GM19043 (cell line): ENCODE results near the gene EEF2K.

ENCODE experiments used
- ATAC-seq: cut with Tn5 transposase; IDR thresholded peaks from one replicate; pipeline ENCODE4 v1.9.1; 2021; ENCODE audit warnings: low read depth; ENCODE audit not compliant: unreplicated experiment

EEF2K gene

DNA sequence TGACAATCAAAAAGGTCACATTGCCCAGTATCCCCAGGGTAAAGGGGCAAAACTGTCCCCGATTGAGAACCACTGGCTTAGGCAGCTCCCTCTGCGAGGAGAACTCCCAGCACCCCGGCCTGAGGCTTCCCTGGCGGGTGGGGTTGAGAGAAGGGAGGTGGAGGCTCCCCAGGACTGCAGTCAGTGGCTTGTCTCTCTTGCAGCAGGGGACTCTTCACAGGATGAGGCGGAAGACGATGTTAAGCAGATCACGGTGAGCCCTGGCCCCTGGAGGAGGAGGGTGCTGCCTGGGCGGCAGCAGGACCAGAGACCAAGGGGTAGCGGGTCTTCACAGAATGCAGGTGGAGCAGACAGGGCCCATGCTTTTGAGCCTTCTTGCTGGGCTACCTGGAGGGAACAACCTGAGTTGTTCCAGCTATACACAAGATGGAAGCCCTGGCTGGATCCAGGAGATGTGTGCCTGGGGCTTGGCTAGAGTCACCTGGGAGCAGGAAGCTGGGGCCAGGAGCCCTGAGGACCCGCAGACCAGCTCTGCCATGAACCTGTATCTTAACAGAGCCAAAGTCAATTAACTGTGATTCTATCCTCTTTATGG is 107.9 kb downstream of the EEF2K start:
- ATAC-seq, result no peak

- no peak for ATAC-seq
These were observed 108.9 kb downstream of the EEF2K start for GRCh38 chr16:22314661-22315626.

- ATAC-seq, result no peak
These were observed 109.9 kb downstream of the EEF2K start for GRCh38 chr16:22315979-22316378.

DNA sequence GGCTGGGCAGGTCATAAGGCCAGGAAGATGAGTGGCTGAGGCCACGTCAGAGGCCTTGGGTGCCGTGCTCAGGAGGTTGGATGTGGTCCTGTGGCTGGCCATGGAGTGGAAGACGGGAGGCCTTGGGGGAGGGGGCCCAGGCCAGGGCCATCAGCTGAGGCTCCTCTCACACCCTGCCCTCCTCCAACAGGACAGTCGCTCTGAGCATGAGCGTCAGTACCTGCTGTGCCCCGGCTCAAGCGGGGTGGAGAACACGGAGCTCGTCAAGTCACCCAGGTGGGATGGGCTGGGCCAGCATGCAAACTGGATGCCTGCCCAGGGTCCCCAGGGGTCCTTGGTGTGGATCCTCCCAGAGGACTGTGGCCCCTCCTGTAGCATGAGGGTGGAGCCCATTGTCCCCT is 110.3 kb downstream of the EEF2K start:
- ATAC-seq, result no peak

DNA sequence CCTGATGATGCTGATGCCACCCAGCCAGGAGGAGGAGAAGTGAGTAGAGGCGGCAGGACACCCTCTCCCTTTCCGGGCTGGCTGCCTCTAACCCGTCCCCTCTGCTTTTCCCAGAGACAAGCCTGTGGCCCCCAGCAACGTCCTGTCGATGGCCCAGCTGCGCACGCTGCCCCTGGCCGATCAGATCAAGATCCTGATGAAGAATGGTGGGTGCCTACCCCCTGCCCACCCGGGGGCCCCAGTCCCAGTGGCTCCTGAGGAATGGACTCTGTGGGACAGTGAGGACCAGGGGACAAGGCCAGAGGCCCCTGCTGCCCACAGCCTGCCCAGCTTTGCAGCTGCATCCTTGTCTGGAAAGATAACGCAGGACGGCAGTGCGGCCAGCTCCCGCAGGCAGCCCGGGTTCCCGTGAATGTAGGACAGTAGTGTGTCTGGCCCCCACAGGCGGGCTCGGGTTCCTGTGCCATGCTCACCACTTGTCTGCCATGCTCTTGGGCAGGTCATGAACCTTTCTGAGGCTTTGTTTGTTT is 111.0 kb downstream of the EEF2K start:
- ATAC-seq, result no peak

- no peak for ATAC-seq
These were observed 111.5 kb downstream of the EEF2K start for GRCh38 chr16:22317625-22318024.

- ATAC-seq, result no peak
These were observed 112.7 kb downstream of the EEF2K start for GRCh38 chr16:22318690-22319358.

DNA sequence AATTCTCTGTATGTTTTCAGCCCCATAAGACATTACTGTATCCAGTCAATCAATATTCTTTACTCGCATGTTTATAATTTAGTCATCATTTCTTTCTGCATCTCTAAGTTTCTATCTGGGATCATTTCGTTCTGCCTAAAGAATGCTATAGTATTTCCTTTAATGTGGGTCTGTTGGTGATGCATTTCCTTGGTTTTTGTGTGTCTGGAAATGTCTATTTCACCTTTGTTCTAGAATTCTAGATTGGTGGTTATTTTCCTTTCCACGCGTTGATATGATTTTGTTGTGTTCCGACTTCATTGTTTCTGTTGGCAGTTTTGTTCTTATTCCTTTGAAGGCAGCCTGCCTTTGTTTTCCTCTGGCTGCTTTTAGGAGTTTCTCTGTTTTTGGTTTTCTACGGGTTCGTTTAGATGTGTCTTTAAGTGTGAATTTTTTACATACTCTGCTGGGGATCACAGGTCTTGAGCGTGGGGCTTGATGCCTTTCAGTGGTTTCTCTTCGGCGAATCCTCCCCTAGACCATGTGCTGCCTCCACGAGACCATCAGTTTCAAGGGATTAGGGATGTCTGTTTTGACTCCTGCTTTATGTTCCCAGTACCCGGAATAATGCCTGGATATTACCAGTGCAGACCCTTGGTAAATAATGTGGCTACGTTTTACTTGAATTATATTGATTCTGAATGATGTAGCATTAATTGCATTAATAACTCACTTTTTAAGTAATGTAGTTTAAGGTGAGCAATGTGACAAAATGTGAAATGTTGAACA is 114.7 kb downstream of the EEF2K start:
- ATAC-seq, result no peak

DNA sequence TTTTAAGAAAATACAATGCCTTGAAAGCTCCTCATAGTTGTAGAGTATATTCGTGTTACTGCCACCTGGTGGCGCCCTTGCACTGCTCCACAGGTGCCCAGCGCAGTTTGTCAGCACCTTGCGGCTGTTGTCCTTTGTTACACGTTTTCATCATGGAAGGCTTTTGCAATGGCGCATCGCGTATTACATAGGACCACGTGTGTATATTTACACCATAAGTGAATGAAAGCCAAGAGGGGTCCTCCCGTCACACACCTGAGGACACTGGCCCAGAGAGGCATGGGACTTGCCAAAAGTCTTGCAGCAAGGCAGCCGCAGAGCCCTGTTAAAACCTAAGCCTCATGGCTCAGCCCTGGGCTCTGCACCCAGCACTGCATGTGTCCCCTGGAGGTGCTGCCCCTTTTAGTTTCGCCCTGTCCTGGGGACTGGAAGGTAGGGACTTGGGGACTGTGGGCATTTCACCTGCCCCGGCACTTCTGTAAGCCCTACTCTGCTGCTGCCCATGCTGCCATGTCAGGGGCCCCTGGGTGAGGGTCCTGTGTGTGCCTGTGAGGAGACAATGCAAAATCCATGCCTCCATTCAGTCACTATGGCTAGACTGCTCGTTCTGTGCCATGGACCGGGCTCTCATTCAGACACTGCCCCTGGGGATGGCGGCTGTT is 115.4 kb downstream of the EEF2K start:
- no peak for ATAC-seq

DNA sequence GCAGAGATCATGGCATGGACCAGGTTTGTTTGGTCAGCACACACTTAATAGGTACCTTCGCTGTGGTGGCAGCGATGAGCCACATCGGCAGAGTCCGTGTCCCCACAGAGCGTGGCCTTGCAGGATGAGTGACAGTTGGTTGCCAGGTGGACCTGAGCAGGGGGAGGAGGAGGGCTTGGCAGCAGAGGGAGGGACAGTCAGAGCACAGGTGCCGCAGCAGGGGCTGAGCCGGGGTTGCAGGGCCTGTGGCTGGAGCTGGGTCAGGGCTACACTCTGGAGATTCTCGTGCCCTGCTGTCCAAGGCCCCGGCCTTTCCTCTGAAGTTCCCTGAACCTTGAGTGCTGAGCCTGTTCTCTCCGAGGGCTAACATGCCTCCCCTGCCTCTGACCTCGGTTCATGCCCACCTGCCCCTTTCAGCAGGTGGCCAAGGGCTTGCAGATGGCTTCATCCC is 116.0 kb downstream of the EEF2K start:
- no peak for ATAC-seq

GRCh38 chr16:22322741-22323140 is 116.7 kb downstream of the EEF2K start:
- ATAC-seq, result no peak

DNA sequence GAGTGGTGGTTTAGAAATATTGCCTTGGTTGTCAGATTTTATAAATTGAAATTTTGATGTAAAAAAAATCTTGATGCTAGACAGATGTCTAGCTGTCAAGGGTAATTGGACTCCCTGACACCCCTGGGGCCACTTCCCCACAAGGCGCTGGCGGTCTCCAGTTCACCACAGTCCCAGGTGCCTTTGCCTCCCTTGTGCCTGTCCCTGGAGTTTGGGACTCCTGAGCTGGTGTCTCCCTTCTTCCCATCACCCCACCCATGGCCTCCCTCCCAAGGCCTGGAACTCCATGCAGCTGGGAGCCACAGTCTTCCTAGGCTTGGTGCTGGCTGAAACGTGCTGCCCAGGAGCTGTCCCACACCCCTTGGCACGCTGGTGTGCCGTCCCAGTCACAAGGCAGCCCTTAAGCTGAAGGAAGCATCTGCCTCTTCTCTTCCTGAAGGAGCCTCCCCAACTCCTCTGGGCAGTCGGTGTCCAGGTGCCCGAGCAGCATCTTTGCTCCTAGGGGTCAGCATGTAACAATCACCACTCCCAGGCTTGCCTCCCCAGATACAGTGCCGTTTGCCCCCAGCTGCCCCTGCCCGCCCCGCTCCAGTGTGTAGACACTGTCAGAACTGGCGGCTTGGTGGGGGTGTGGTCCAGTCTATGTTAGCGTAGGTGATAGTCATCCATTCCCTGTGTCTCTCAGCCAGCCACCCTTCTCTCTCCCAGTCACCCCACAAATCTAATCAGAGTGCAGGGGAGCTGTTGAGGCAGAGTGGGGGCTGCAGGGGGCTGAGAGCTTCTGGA is 117.3 kb downstream of the EEF2K start:
- no peak for ATAC-seq

- no peak for ATAC-seq
These were observed 118.1 kb downstream of the EEF2K start for GRCh38 chr16:22323959-22324786.

GRCh38 chr16:22324787-22325597 is 118.9 kb downstream of the EEF2K start:
- no peak for ATAC-seq

DNA sequence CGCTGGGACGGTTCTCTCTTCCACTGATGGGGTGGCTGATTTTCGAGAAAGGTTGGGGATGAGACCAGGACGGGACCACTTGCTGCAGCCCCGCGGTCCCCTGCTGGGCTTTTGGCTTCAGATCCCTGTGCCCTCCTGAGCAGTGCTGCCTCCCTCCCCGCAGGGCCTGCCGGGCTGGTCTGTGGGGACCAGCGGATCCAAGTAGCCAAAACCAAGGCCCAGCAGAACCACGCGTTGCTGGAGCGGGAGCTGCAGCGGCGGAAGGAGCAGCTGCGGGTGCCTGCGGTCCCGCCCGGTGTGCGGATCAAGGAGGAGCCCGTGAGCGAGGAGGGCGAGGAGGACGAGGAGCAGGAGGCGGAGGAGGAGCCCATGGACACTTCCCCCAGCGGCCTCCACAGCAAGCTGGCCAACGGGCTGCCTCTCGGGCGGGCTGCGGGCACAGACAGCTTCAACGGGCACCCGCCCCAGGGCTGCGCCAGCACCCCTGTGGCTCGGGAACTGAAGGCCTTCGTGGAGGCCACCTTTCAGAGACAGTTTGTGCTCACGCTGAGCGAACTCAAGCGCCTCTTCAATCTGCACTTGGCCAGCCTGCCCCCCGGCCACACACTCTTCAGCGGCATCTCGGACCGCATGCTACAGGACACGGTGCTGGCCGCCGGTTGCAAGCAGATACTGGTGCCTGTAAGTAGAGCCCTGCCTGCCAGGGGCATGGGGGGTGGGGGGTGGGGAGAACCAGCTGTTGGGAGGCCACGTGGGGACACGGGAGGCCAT is 119.7 kb downstream of the EEF2K start:
- no peak for ATAC-seq

GRCh38 chr16:22326369-22326652 is 120.2 kb downstream of the EEF2K start:
- no peak for ATAC-seq
